T-helper 2 cell (primary cell): ENCODE results near the gene EPB41L4A.
A peak's percentile ranks its signal among the peaks of the same experiment; 100 is the strongest.

Source experiments
- DNase-seq, 5 experiments: peaks; one replicate each; pipeline versions ENCODE4 v3.0.0 to v3.0.0-alpha.2; 2012 to 2022

EPB41L4A gene

GRCh38 chr5:112351225-112351624, 67.9 kb downstream of the EPB41L4A start:
- no peak for DNase-seq

- DNase-seq = no peak
Observed at GRCh38 chr5:112350626-112351025, 68.5 kb downstream of the EPB41L4A start.

- no peak for DNase-seq
Observed at GRCh38 chr5:112349371-112349770, 69.7 kb downstream of the EPB41L4A start.

GRCh38 chr5:112348915-112349314, 70.2 kb downstream of the EPB41L4A start:
- no peak for DNase-seq

- DNase-seq = no peak
Observed at GRCh38 chr5:112348387-112348786, 70.7 kb downstream of the EPB41L4A start.

GRCh38 chr5:112346411-112347044, 72.5 kb downstream of the EPB41L4A start:
- DNase-seq = no peak

GRCh38 chr5:112344540-112344939, 74.5 kb downstream of the EPB41L4A start:
- no peak for DNase-seq

GRCh38 chr5:112342389-112342788, 76.7 kb downstream of the EPB41L4A start:
- no peak for DNase-seq

GRCh38 chr5:112339761-112340160, 79.3 kb downstream of the EPB41L4A start:
- no peak for DNase-seq

- no peak for DNase-seq
Observed at GRCh38 chr5:112338681-112339337, 80.3 kb downstream of the EPB41L4A start.

GRCh38 chr5:112333331-112333781, 85.7 kb downstream of the EPB41L4A start:
- DNase-seq = no peak

- no peak for DNase-seq
Observed at GRCh38 chr5:112331892-112332291, 87.2 kb downstream of the EPB41L4A start.

GRCh38 chr5:112329419-112330090, 89.5 kb downstream of the EPB41L4A start:
- peak in 1 of 5 experiments; percentile 32 for DNase-seq

- no peak for DNase-seq
Observed at GRCh38 chr5:112323166-112323565, 95.9 kb downstream of the EPB41L4A start.

- DNase-seq = no peak
Observed at GRCh38 chr5:112320408-112320807, 98.7 kb downstream of the EPB41L4A start.

GRCh38 chr5:112318346-112318745, 100.7 kb downstream of the EPB41L4A start:
- DNase-seq = no peak

- no peak for DNase-seq
Observed at GRCh38 chr5:112317866-112318265, 101.2 kb downstream of the EPB41L4A start.

GRCh38 chr5:112316731-112317130, 102.3 kb downstream of the EPB41L4A start:
- no peak for DNase-seq

- DNase-seq = no peak
Observed at GRCh38 chr5:112316006-112316405, 103.1 kb downstream of the EPB41L4A start.

- no peak for DNase-seq
Observed at GRCh38 chr5:112312295-112313275, 106.5 kb downstream of the EPB41L4A start.

GRCh38 chr5:112310746-112311145, 108.3 kb downstream of the EPB41L4A start:
- DNase-seq = no peak

GRCh38 chr5:112308608-112309007, 110.5 kb downstream of the EPB41L4A start:
- DNase-seq = no peak

GRCh38 chr5:112306956-112307355, 112.1 kb downstream of the EPB41L4A start:
- no peak for DNase-seq
